ENCODE results near the gene CAPN5.

The CAPN5 gene

GRCh38 chr11:77079666-77080065 lies 12.9 kb downstream of the CAPN5 start:
- TF ChIP-seq CTCF (conservative IDR thresholded peaks at IDR 0.05) (no peak), ZFX (IDR thresholded peaks at IDR 0.05) (no peak)
- no peak overlapping the region for H3K27ac ChIP-seq

GRCh38 chr11:77080643-77081210 lies 14.0 kb downstream of the CAPN5 start:
- no peak for TF ChIP-seq ZFX (IDR thresholded peaks at IDR 0.05)
- TF ChIP-seq CTCF (conservative IDR thresholded peaks at IDR 0.05) = no peak
- no peak overlapping the region for H3K27ac ChIP-seq

GRCh38 chr11:77081381-77081851 lies 14.6 kb downstream of the CAPN5 start:
- H3K27ac ChIP-seq = no peak overlapping the region
- no peak for TF ChIP-seq ZFX (IDR thresholded peaks at IDR 0.05)
- no peak for TF ChIP-seq CTCF (conservative IDR thresholded peaks at IDR 0.05)

- TF ChIP-seq ZFX (IDR thresholded peaks at IDR 0.05) (no peak), CTCF (conservative IDR thresholded peaks at IDR 0.05) (no peak)
- no peak overlapping the region for H3K27ac ChIP-seq
Observed at GRCh38 chr11:77081976-77082836, 15.4 kb downstream of the CAPN5 start.

GRCh38 chr11:77082838-77083565 lies 16.2 kb downstream of the CAPN5 start:
- no peak for TF ChIP-seq CTCF (conservative IDR thresholded peaks at IDR 0.05)
- no peak for TF ChIP-seq ZFX (IDR thresholded peaks at IDR 0.05)
- no peak overlapping the region for H3K27ac ChIP-seq

- TF ChIP-seq CTCF (conservative IDR thresholded peaks at IDR 0.05) (no peak), ZFX (IDR thresholded peaks at IDR 0.05) (no peak)
- no peak overlapping the region for H3K27ac ChIP-seq
Observed at GRCh38 chr11:77083566-77084245, 16.9 kb downstream of the CAPN5 start.
